Mammary epithelial cell (primary cell): ENCODE measurements around the gene KCND3.

Experiments
- EZH2 ChIP-seq: IDR thresholded peaks from 2 replicates; pipeline ENCODE4 v1.6.1; 2012; ENCODE audit warnings: low read length, inconsistent platforms, borderline replicate concordance
- TF ChIP-seq, protein P1 (sequence below), 2 donors: IDR thresholded peaks in 1 of 2; conservative IDR thresholded peaks in 1 of 2; 2 replicates each; pipeline ENCODE4 v1.5.1; 2011 to 2012; ENCODE audit warnings: inconsistent platforms in 2 of 2, low read length in 2 of 2, mild to moderate bottlenecking in 2 of 2, control low read depth in 1 of 2, low read depth in 1 of 2; ENCODE audit not compliant: insufficient read depth in 1 of 2; ENCODE audit errors: extremely low read depth in 1 of 2

DNA sequence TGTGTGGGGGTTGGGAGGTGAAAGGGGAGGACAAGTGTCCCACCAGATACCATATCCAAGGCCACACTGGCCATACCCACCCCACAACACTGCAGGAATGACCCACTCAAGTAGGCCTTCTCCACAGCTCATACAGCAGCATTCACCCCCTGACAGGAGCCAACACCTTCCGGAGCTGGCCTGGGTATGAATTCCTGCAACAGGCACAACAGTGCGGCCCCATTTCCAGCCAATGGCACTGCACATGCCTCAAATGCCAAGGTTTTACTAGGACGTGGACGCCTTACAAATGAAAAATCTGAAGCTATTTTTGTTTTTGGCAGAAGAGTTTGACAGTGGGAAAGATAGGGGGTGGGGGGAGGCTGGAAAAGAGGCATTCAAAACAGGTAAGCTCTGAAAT, 2.0 kb downstream of the KCND3 start:
- TF ChIP-seq, protein P1, sequence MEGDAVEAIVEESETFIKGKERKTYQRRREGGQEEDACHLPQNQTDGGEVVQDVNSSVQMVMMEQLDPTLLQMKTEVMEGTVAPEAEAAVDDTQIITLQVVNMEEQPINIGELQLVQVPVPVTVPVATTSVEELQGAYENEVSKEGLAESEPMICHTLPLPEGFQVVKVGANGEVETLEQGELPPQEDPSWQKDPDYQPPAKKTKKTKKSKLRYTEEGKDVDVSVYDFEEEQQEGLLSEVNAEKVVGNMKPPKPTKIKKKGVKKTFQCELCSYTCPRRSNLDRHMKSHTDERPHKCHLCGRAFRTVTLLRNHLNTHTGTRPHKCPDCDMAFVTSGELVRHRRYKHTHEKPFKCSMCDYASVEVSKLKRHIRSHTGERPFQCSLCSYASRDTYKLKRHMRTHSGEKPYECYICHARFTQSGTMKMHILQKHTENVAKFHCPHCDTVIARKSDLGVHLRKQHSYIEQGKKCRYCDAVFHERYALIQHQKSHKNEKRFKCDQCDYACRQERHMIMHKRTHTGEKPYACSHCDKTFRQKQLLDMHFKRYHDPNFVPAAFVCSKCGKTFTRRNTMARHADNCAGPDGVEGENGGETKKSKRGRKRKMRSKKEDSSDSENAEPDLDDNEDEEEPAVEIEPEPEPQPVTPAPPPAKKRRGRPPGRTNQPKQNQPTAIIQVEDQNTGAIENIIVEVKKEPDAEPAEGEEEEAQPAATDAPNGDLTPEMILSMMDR (conservative IDR thresholded peaks at IDR 0.05 in 1 of 2, IDR thresholded peaks at IDR 0.05 in 1 of 2; ENCODE audit: extremely low read depth in 1 of 2, insufficient read depth in 1 of 2, low read depth in 1 of 2, low read length in 2 of 2), result no peak
- no peak for TF ChIP-seq EZH2
